T-cell (primary cell): ENCODE data around the gene TMEM163. TPM values are rescaled to one million over a fixed set of nuclear protein-coding genes. Genes with fewer than 3 reads are reported as not detected.

Experiments
- ATAC-seq, 4 experiments: fragments of 200-7000 bp in 3 of 4; fragments of 150-1000 bp in 1 of 4; cut with Tn5 transposase; replicated peaks in 1 of 4; 1 replicate in 3 of 4; 2 replicates in 1 of 4; pipeline ENCODE4 v1.10.0; 2021; ENCODE audit warnings: moderate library complexity in 3 of 4, mild to moderate bottlenecking in 2 of 4, moderate number of reproducible peaks in 1 of 4
- CTCF ChIA-PET, 2 donors: fragments of 300-600 bp; sonication (Branson Sonifier 250); formaldehyde crosslinking; loops; one replicate each; lab custom pipeline; 2022; ENCODE audit warnings: antibody characterized with exemption in 2 of 2; lab: Charles Lee
- POLR2A ChIA-PET, 2 donors: fragments of 300-600 bp; sonication (Branson Sonifier 250); formaldehyde crosslinking; loops; one replicate each; lab custom pipeline; 2022; ENCODE audit warnings: antibody characterized with exemption in 2 of 2; lab: Charles Lee
- DNase-seq, 35 experiments: peaks; one replicate each; pipeline versions ENCODE4 v3.0.0 to v3.0.0-alpha.2; 2013 to 2023
- H3K27ac ChIP-seq: one replicate; pipeline ENCODE4 v1.5.1; 2013; ENCODE audit warnings: low read length
- H3K27me3 ChIP-seq, 2 experiments: replicated peaks in 1 of 2; 1 replicate in 1 of 2; 2 replicates in 1 of 2; pipeline versions ENCODE4 v1.6.1 to v1.7.0; 2013; ENCODE audit warnings: low read length in 1 of 2, mixed read lengths in 1 of 2; ENCODE audit not compliant: control insufficient read depth in 2 of 2, insufficient read depth in 2 of 2; ENCODE audit errors: extremely low read depth in 1 of 2
- H3K36me3 ChIP-seq, 2 donors: 1 replicate in 1 of 2; 2 replicates in 1 of 2; pipeline versions ENCODE4 v1.6.1 to v1.7.0; 2013; ENCODE audit warnings: low read length in 1 of 2; ENCODE audit not compliant: control insufficient read depth in 2 of 2, insufficient read depth in 1 of 2; ENCODE audit errors: extremely low read depth in 1 of 2
- H3K4me1 ChIP-seq, 2 experiments: 1 replicate in 1 of 2; 2 replicates in 1 of 2; pipeline versions ENCODE4 v1.6.1 to v1.7.0; 2013; ENCODE audit warnings: low read length in 2 of 2, mixed read lengths in 1 of 2; ENCODE audit not compliant: insufficient read depth in 2 of 2, control insufficient read depth in 1 of 2; ENCODE audit errors: extremely low read depth in 1 of 2
- H3K4me3 ChIP-seq, 2 donors: 1 replicate in 1 of 2; 2 replicates in 1 of 2; pipeline versions ENCODE4 v1.5.1 to v1.7.0; 2013; ENCODE audit warnings: mild to moderate bottlenecking in 2 of 2, low read length in 1 of 2, moderate library complexity in 1 of 2; ENCODE audit not compliant: control insufficient read depth in 1 of 2; ENCODE audit errors: extremely low read depth in 1 of 2
- H3K9me3 ChIP-seq: 2 replicates; pipeline ENCODE4 v1.7.0; 2013
- H3K27ac Mint-ChIP-seq, 2 donors: one replicate each; pipeline ENCODE4 v1.8.0; 2020 to 2021; ENCODE audit warnings: mild to moderate bottlenecking in 2 of 2, mixed read lengths in 2 of 2
- H3K27me3 Mint-ChIP-seq, 2 donors: one replicate each; pipeline ENCODE4 v1.8.0; 2021 to 2022; ENCODE audit warnings: mixed read lengths in 2 of 2
- H3K36me3 Mint-ChIP-seq: one replicate; pipeline ENCODE4 v1.8.0; 2021; ENCODE audit warnings: mixed read lengths
- H3K4me1 Mint-ChIP-seq, 3 donors: one replicate each; pipeline ENCODE4 v1.8.0; 2020 to 2022; ENCODE audit warnings: mixed read lengths in 3 of 3, mild to moderate bottlenecking in 1 of 3
- H3K4me3 Mint-ChIP-seq, 3 donors: one replicate each; pipeline ENCODE4 v1.8.0; 2020 to 2022; ENCODE audit warnings: mild to moderate bottlenecking in 3 of 3, mixed read lengths in 3 of 3, moderate library complexity in 3 of 3
- H3K9me3 Mint-ChIP-seq, 3 donors: one replicate each; pipeline ENCODE4 v1.8.0; 2020 to 2022; ENCODE audit warnings: mixed read lengths in 3 of 3
- WGBS: methylation state at CpG from one replicate; pipeline ENCODE4 v1.1.5; 2013; ENCODE audit warnings: missing lambda C conversion rate; ENCODE audit not compliant: insufficient coverage; 5-methylcytosine and 5-hydroxymethylcytosine counted together
- total RNA-seq, 35 experiments: library from RNA in 6 of 35; stranded (reverse) in 6 of 35; fragments of 120-200 nt in 1 of 35; gene quantifications; one replicate each; pipeline versions ENCODE4 v1.2.1 to v1.2.4 and lab custom pipeline; 2013 to 2026

TMEM163 gene
- total RNA-seq, 5 donors from 2014 or later (not counting 1 experiment from before 2014, with no cell fraction given) = 0.18 to 0.73 (median 0.35) TPM

DNA sequence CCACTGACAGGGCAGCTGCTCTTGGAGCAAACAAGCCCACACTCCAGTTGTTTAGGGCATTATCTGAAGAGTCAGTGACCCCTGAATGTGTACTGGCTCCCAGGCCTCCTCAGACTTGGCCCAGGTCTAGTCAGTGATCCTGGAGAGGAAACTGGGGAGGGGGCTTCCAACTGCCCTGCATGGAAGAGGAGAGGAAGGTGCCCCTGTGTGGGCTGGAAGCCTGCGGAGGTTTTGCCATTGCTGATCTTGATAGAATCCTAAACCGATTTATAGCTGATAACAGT, 267.5 kb downstream of the TMEM163 start:
- no peak overlapping the region for H3K27ac ChIP-seq
- ChIA-PET CTCF (interaction anchor here (0.6 to 2.3 kb wide), 25 partner anchors 9 to 562 kb away, joined by 3 to 11 read pairs (median 3); no protein-coding TSS in a partner anchor), POLR2A (interaction anchor here in 1 of 2 donors (0.9 kb wide), 1 partner anchor 195 kb away, joined by 4 read pairs; no protein-coding TSS in a partner anchor)
- H3K9me3 Mint-ChIP-seq = no peaks in the 10 kb centered on the region
- no peak overlapping the region for H3K4me3 Mint-ChIP-seq
- H3K9me3 ChIP-seq = no peaks in the 10 kb centered on the region
- H3K27ac Mint-ChIP-seq = peak overlapping the region in 1 of 2 donors; percentile 24
- H3K27me3 Mint-ChIP-seq = no peaks in the 10 kb centered on the region
- H3K4me1 ChIP-seq = no peaks in the 10 kb centered on the region
- ATAC-seq (no peak), DNase-seq (no peak)
- peaks cover 32% of the 10 kb centered on the region for H3K36me3 Mint-ChIP-seq
- peaks cover 15 to 33% of the 10 kb centered on the region in 2 donors for H3K36me3 ChIP-seq
- H3K4me3 ChIP-seq = no peak overlapping the region
- no CpG with 5 or more reads among the region's 2 CpGs for WGBS
- peaks cover 0 to 2% (median 0%) of the 10 kb centered on the region in 3 donors for H3K4me1 Mint-ChIP-seq
- H3K27me3 ChIP-seq = no peaks in the 10 kb centered on the region

DNA sequence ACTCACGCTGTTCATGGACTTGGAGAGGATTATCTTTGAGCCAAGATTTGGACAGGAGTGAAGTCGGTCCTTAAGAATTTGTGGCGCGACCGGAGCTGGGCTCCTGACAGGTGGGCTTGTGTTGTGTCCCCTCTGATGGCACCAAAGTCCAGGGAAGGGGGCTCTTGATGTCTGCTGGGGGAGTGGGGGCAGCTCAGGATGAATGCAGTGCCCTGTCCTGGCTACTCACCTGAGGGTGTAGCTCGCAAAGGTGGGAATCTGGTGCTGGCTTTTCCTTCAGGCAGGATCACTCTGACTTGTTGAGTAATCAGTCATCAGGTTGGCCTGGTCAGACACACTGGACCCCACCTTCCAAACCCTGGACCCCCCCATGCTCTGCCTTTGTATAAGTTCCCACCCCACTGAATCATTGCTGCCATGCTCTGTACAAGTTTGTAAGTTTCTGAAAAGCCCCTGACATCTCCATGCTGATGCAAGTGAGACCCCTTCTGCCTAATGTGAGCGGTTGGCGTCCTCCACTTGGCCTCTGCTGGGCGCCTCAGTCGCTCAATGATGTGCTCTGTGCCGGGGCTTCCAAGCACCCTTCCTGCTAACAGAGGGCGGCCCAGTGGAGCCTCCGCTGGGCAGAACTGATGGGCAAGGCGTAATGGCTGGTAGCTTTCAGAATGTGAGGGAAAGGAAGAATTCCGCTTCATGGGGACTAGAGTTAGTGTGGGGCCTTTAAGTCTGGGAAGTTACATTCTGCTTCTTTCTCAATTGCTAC, 268.9 kb downstream of the TMEM163 start:
- POLR2A ChIA-PET = no interaction called here

DNA sequence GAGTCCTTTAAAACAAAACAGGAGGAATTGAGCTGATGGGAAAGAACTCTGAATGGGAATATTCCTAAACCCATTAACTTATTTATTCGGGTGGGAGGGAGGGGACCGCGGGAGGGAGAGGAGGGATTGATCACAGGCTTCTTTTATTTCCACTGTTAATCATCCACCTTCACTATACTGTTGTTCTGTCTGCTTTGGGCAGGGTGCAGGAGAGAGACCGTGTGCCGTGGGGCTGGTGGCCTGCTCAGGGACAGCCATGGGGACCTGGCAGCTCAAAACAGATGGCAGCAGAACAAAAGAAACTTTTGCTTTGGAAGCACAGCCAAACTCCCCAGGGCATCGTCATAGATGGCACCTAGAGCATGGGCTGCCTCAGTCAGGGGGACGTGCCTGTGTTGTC, 269.6 kb downstream of the TMEM163 start:
- no peaks in the 10 kb centered on the region for H3K9me3 ChIP-seq
- H3K36me3 Mint-ChIP-seq = peaks cover 23% of the 10 kb centered on the region
- H3K27ac ChIP-seq = no peak overlapping the region
- peak overlapping the region in 1 of 2 donors; percentile 27 for H3K27ac Mint-ChIP-seq
- no peaks in the 10 kb centered on the region for H3K9me3 Mint-ChIP-seq
- CTCF ChIA-PET = interaction anchor here in 1 of 2 donors (0.6 to 1.0 kb wide), 2 partner anchors 20 to 563 kb away, joined by 3 to 4 read pairs; no protein-coding TSS in a partner anchor
- H3K4me3 Mint-ChIP-seq = no peak overlapping the region
- 100% methylated on average over 2 of the region's 7 CpGs for WGBS
- no peaks in the 10 kb centered on the region for H3K27me3 ChIP-seq
- ATAC-seq (no peak), DNase-seq (no peak)
- H3K36me3 ChIP-seq = peaks cover 15 to 38% of the 10 kb centered on the region in 2 donors
- no peaks in the 10 kb centered on the region for H3K4me1 ChIP-seq
- H3K4me3 ChIP-seq = no peak overlapping the region
- POLR2A ChIA-PET = interaction anchor here in 1 of 2 donors (0.6 kb wide), 1 partner anchor 58 kb away, joined by 5 read pairs; no protein-coding TSS in a partner anchor
- H3K4me1 Mint-ChIP-seq = peaks cover 0 to 2% (median 0%) of the 10 kb centered on the region in 3 donors
- H3K27me3 Mint-ChIP-seq = no peaks in the 10 kb centered on the region

More for the DNA sequence above, 268.9 kb downstream of the TMEM163 start:
- Histone ChIP-seq H3K27ac (no peak overlapping the region), H3K36me3 (peaks cover 15 to 33% of the 10 kb centered on the region in 2 donors), H3K9me3 (no peaks in the 10 kb centered on the region), H3K4me1 (no peaks in the 10 kb centered on the region), H3K27me3 (no peaks in the 10 kb centered on the region), H3K4me3 (no peak overlapping the region)
- no peak overlapping the region for H3K27ac Mint-ChIP-seq
- ATAC-seq (no peak), DNase-seq (no peak)
- 98% methylated on average over 11 of the region's 15 CpGs for WGBS
- H3K4me1 Mint-ChIP-seq = peaks cover 0 to 2% (median 0%) of the 10 kb centered on the region in 3 donors
- CTCF ChIA-PET = interaction anchor here (0.5 to 2.3 kb wide), 10 partner anchors 9 to 477 kb away, joined by 3 to 11 read pairs (median 5); no protein-coding TSS in a partner anchor
- H3K4me3 Mint-ChIP-seq = no peak overlapping the region
- H3K9me3 Mint-ChIP-seq = no peaks in the 10 kb centered on the region
- no peaks in the 10 kb centered on the region for H3K27me3 Mint-ChIP-seq
- peaks cover 23% of the 10 kb centered on the region for H3K36me3 Mint-ChIP-seq

DNA sequence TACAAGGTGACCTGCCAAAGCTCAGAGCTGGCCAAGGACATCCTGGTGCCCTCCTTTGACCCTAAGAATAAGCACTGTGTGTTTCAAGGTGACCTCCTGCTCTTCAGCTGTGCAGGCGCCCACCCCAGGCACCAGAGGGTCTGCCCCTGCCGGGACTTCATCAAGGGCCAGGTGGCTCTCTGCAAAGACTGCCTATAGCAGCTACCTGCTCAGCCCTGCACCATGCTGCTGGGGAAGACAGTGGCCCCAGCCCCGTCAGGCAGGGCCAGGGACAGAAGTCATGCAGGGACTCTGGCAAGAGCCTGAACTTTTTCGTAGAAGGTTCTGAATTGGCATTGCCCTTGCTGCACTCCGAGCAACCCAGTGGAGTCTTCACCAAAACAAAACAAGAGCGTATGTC, 270.1 kb downstream of the TMEM163 start:
- H3K27ac ChIP-seq = no peak overlapping the region
- no peak overlapping the region for H3K4me3 Mint-ChIP-seq
- no peaks in the 10 kb centered on the region for H3K27me3 ChIP-seq
- POLR2A ChIA-PET = interaction anchor here in 1 of 2 donors (0.6 kb wide), 1 partner anchor 57 kb away, joined by 5 read pairs; no protein-coding TSS in a partner anchor
- no peaks in the 10 kb centered on the region for H3K9me3 ChIP-seq
- H3K36me3 Mint-ChIP-seq = peaks cover 19% of the 10 kb centered on the region
- H3K4me1 Mint-ChIP-seq = peaks cover 0 to 2% (median 0%) of the 10 kb centered on the region in 3 donors
- H3K9me3 Mint-ChIP-seq = no peaks in the 10 kb centered on the region
- WGBS = 91% methylated on average over 5 of the region's 6 CpGs
- H3K27ac Mint-ChIP-seq = peak overlapping the region in 1 of 2 donors; percentile 11
- peaks cover 15 to 43% of the 10 kb centered on the region in 2 donors for H3K36me3 ChIP-seq
- no peak overlapping the region for H3K4me3 ChIP-seq
- no peak for ATAC-seq
- no peaks in the 10 kb centered on the region for H3K4me1 ChIP-seq
- CTCF ChIA-PET = interaction anchor here in 1 of 2 donors (0.6 to 1.0 kb wide), 2 partner anchors 20 to 562 kb away, joined by 3 to 4 read pairs; no protein-coding TSS in a partner anchor
- H3K27me3 Mint-ChIP-seq = no peaks in the 10 kb centered on the region
- no peak for DNase-seq

DNA sequence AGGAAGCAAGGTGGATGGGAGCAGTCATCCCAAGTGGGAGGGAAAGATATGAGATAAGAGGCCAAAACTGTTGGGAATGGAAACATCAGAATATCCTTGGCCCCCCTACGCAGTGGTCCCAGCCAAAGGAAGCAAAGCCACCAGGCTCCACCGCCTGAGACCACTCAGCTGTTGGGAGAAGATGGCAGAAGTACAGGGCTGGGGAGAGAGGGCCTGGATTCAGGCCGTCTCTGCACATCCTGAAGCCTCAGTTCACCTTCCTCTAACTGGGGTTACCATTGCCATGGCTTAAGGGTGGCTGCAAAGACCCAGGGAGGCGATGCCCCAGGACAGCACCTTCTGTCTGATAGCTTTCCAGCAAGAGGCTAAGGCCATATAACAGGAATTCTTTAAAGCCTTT, 271.1 kb downstream of the TMEM163 start:
- DNase-seq = no peak
- 93% methylated on average over 3 of the region's 4 CpGs for WGBS
- Histone ChIP-seq H3K4me3 (no peak overlapping the region), H3K9me3 (no peaks in the 10 kb centered on the region), H3K4me1 (no peaks in the 10 kb centered on the region), H3K27ac (no peak overlapping the region), H3K27me3 (no peaks in the 10 kb centered on the region), H3K36me3 (peaks cover 15 to 41% of the 10 kb centered on the region in 2 donors)
- Mint-ChIP-seq H3K27ac (no peak overlapping the region), H3K4me1 (peaks cover 0 to 2% (median 0%) of the 10 kb centered on the region in 3 donors), H3K4me3 (no peak overlapping the region), H3K27me3 (no peaks in the 10 kb centered on the region), H3K9me3 (no peaks in the 10 kb centered on the region), H3K36me3 (peaks cover 19% of the 10 kb centered on the region)
- ATAC-seq = no peak
- ChIA-PET POLR2A (no interaction called here), CTCF (no interaction called here)

DNA sequence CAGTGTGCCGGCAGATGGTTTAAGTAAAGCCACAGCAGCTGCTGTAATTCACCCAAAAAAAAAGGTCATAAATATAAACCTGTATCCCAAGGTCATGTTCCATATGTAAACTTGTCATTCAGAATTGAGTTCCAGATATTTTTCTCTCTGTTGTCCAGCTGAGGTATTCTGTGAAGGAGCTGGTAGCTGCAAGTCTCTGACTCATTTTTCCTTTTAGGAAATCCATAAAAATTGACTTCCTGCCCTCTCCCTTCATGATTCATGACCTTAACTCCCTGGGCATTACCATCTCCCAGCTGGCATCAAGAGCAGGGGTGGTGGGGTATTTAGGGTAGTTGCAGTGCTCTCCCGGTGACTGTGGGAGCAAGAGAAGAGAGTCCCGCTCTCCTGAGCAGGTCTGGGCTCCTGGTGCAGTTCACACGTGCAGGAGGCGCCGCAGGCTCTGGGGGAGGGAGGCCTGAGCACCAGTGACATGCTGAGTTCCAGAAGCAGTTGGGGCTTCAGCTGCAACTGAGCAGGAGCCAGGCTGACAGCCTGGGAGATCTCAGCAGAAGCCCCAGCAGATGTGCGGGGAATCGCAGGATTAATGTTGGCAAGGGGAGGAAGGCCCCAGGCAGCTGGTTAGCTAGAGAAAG, 272.3 kb downstream of the TMEM163 start:
- Histone ChIP-seq H3K4me1 (no peaks in the 10 kb centered on the region), H3K36me3 (peaks cover 21 to 41% of the 10 kb centered on the region in 2 donors), H3K27me3 (no peaks in the 10 kb centered on the region), H3K4me3 (no peak overlapping the region), H3K9me3 (no peaks in the 10 kb centered on the region), H3K27ac (no peak overlapping the region)
- peaks cover 0 to 2% (median 0%) of the 10 kb centered on the region in 3 donors for H3K4me1 Mint-ChIP-seq
- ChIA-PET POLR2A (no interaction called here), CTCF (interaction anchor here in 1 of 2 donors (0.8 kb wide), 1 partner anchor 1214 kb away, joined by 4 read pairs; no protein-coding TSS in a partner anchor)
- DNase-seq (no peak), ATAC-seq (no peak)
- no peak overlapping the region for H3K27ac Mint-ChIP-seq
- H3K36me3 Mint-ChIP-seq = peaks cover 24% of the 10 kb centered on the region
- H3K4me3 Mint-ChIP-seq = no peak overlapping the region
- H3K27me3 Mint-ChIP-seq = no peaks in the 10 kb centered on the region
- no peaks in the 10 kb centered on the region for H3K9me3 Mint-ChIP-seq
- WGBS = 98% methylated on average over 5 of the region's 8 CpGs
